Thymus (tissue), 11 donors: Measurements from ENCODE around the gene A2M. TPM values are rescaled to one million over a fixed set of nuclear protein-coding genes. Genes with fewer than 3 reads are reported as not detected.

Source experiments
- DNase-seq, 9 donors: peaks; one replicate each; pipeline ENCODE4 v3.0.0-alpha.2; 2013; ENCODE audit warnings: low spot score in 9 of 9, low read depth in 6 of 9, missing footprints in 1 of 9
- H3K27ac ChIP-seq, 2 donors: one replicate each; pipeline ENCODE4 v1.5.1; 2013; ENCODE audit warnings: control low read depth in 1 of 2, low read depth in 1 of 2, low read length in 1 of 2, mild to moderate bottlenecking in 1 of 2, moderate library complexity in 1 of 2
- H3K27me3 ChIP-seq, 2 donors: one replicate each; pipeline ENCODE4 v1.5.1; 2013; ENCODE audit warnings: low read length in 1 of 2; ENCODE audit not compliant: control insufficient read depth in 2 of 2, insufficient read depth in 1 of 2
- H3K36me3 ChIP-seq, 2 donors: one replicate each; pipeline ENCODE4 v1.5.1; 2013; ENCODE audit warnings: low read length in 1 of 2, mild to moderate bottlenecking in 1 of 2, moderate library complexity in 1 of 2; ENCODE audit not compliant: control insufficient read depth in 2 of 2, insufficient read depth in 2 of 2
- H3K4me1 ChIP-seq, 2 donors: one replicate each; pipeline ENCODE4 v1.5.1; 2013; ENCODE audit warnings: low read length in 2 of 2; ENCODE audit not compliant: control insufficient read depth in 2 of 2, insufficient read depth in 2 of 2
- H3K4me3 ChIP-seq, 2 donors: one replicate each; pipeline ENCODE4 v1.5.1; 2013; ENCODE audit warnings: low read length in 2 of 2, control low read depth in 1 of 2, mild to moderate bottlenecking in 1 of 2
- H3K9me3 ChIP-seq, 2 donors: one replicate each; pipeline ENCODE4 v1.5.1; 2013; ENCODE audit warnings: low read length in 1 of 2, mild to moderate bottlenecking in 1 of 2; ENCODE audit not compliant: control insufficient read depth in 2 of 2, insufficient read depth in 1 of 2
- WGBS: extraction: QIAGEN DNeasy Blood & Tissue Kit; methylation state at CpG from one replicate; pipeline ENCODE4 v1.1.7; 2013; 5-methylcytosine and 5-hydroxymethylcytosine counted together
- polyA plus RNA-seq: library from polyadenylated mRNA; stranded (reverse); fragments of 200-250 nt; gene quantifications from one replicate; pipeline ENCODE4 v1.2.3, GENCODE V29; 2013
- total RNA-seq: library from RNA; stranded (reverse); fragments of 120-200 nt; gene quantifications from one replicate; pipeline ENCODE4 v1.2.4, GENCODE V29; 2013
- donor health status: healthy.

The A2M gene
- total and polyA plus RNA-seq, 2 donors: 47.6 to 57.7 TPM

GRCh38 chr12:9072481-9073038, 43.2 kb downstream of the A2M start:
- 92% methylated on average over 2 of the region's 2 CpGs for whole genome bisulfite sequencing
- Histone ChIP-seq H3K36me3 (no peaks in the 10 kb centered on the region), H3K27ac (no peak overlapping the region), H3K27me3 (no peaks in the 10 kb centered on the region), H3K9me3 (no peaks in the 10 kb centered on the region), H3K4me3 (no peak overlapping the region), H3K4me1 (no peaks in the 10 kb centered on the region)
- no peak for DNase-seq

- WGBS: 99% methylated on average over 1 of the region's 1 CpG
- H3K27ac ChIP-seq: no peak overlapping the region
- H3K4me1 ChIP-seq: no peaks in the 10 kb centered on the region
- H3K4me3 ChIP-seq: no peak overlapping the region
- DNase-seq: no peak
- no peaks in the 10 kb centered on the region for H3K27me3 ChIP-seq
- no peaks in the 10 kb centered on the region for H3K36me3 ChIP-seq
- no peaks in the 10 kb centered on the region for H3K9me3 ChIP-seq
These were observed 43.8 kb downstream of the A2M start for GRCh38 chr12:9071969-9072368.

- Histone ChIP-seq H3K36me3 (no peaks in the 10 kb centered on the region), H3K9me3 (no peaks in the 10 kb centered on the region), H3K4me1 (no peaks in the 10 kb centered on the region), H3K27me3 (no peaks in the 10 kb centered on the region), H3K4me3 (no peak overlapping the region), H3K27ac (no peak overlapping the region)
- DNase-seq: no peak
These were observed 44.2 kb downstream of the A2M start for GRCh38 chr12:9071518-9071917.

- no peaks in the 10 kb centered on the region for H3K36me3 ChIP-seq
- 99% methylated on average over 5 of the region's 5 CpGs for WGBS
- no peak overlapping the region for H3K27ac ChIP-seq
- no peak overlapping the region for H3K4me3 ChIP-seq
- DNase-seq: no peak
- H3K4me1 ChIP-seq: no peaks in the 10 kb centered on the region
- peaks cover 0 to 3% of the 10 kb centered on the region in 2 donors for H3K27me3 ChIP-seq
- peaks cover 3 to 11% of the 10 kb centered on the region in 2 donors for H3K9me3 ChIP-seq
These were observed 45.4 kb downstream of the A2M start for GRCh38 chr12:9070351-9070750.

GRCh38 chr12:9068600-9068999, 47.1 kb downstream of the A2M start:
- H3K27ac ChIP-seq: no peak overlapping the region
- DNase-seq: no peak
- peaks cover 0 to 14% of the 10 kb centered on the region in 2 donors for H3K27me3 ChIP-seq
- H3K4me1 ChIP-seq: peaks cover 0 to 5% of the 10 kb centered on the region in 2 donors
- 96% methylated on average over 4 of the region's 4 CpGs for WGBS
- no peak overlapping the region for H3K4me3 ChIP-seq
- H3K9me3 ChIP-seq: peaks cover 6 to 17% of the 10 kb centered on the region in 2 donors
- H3K36me3 ChIP-seq: no peaks in the 10 kb centered on the region

GRCh38 chr12:9068086-9068485, 47.6 kb downstream of the A2M start:
- Histone ChIP-seq H3K4me3 (no peak overlapping the region), H3K36me3 (no peaks in the 10 kb centered on the region), H3K27ac (no peak overlapping the region), H3K4me1 (peaks cover 0 to 5% of the 10 kb centered on the region in 2 donors), H3K9me3 (peaks cover 6 to 17% of the 10 kb centered on the region in 2 donors), H3K27me3 (peaks cover 0 to 14% of the 10 kb centered on the region in 2 donors)
- 96% methylated on average over 1 of the region's 1 CpG for WGBS
- no peak for DNase-seq

GRCh38 chr12:9066755-9067423, 48.8 kb downstream of the A2M start:
- Histone ChIP-seq H3K27ac (no peak overlapping the region), H3K9me3 (peaks cover 6 to 17% of the 10 kb centered on the region in 2 donors), H3K4me1 (peaks cover 0 to 5% of the 10 kb centered on the region in 2 donors), H3K27me3 (peaks cover 0 to 14% of the 10 kb centered on the region in 2 donors), H3K4me3 (no peak overlapping the region), H3K36me3 (no peaks in the 10 kb centered on the region)
- WGBS: 94% methylated on average over 3 of the region's 3 CpGs
- DNase-seq: no peak

GRCh38 chr12:9066183-9066623, 49.5 kb downstream of the A2M start:
- no peaks in the 10 kb centered on the region for H3K36me3 ChIP-seq
- H3K9me3 ChIP-seq: peaks cover 6 to 17% of the 10 kb centered on the region in 2 donors
- WGBS: 99% methylated on average over 9 of the region's 9 CpGs
- H3K4me1 ChIP-seq: peaks cover 0 to 5% of the 10 kb centered on the region in 2 donors
- H3K4me3 ChIP-seq: no peak overlapping the region
- H3K27ac ChIP-seq: no peak overlapping the region
- H3K27me3 ChIP-seq: peaks cover 0 to 14% of the 10 kb centered on the region in 2 donors
- no peak for DNase-seq

GRCh38 chr12:9065607-9065856, 50.2 kb downstream of the A2M start:
- 100% methylated on average over 1 of the region's 1 CpG for WGBS
- Histone ChIP-seq H3K36me3 (no peaks in the 10 kb centered on the region), H3K27ac (no peak overlapping the region), H3K4me3 (no peak overlapping the region), H3K27me3 (peaks cover 0 to 14% of the 10 kb centered on the region in 2 donors), H3K4me1 (peaks cover 0 to 5% of the 10 kb centered on the region in 2 donors), H3K9me3 (peaks cover 6 to 17% of the 10 kb centered on the region in 2 donors)
- DNase-seq: no peak
